B cell (primary cell): Measurements from ENCODE around the gene DGKB.

Source experiments
- EZH2 ChIP-seq: IDR thresholded peaks from 2 replicates; pipeline ENCODE4 v1.6.1; 2012; ENCODE audit warnings: borderline replicate concordance, low read depth, mild to moderate bottlenecking, moderate library complexity, low read length; ENCODE audit not compliant: insufficient read depth, poor library complexity, severe bottlenecking
- TF ChIP-seq, protein P1 (sequence below): fragments of 200-600 bp; IDR thresholded peaks from one replicate; pipeline ENCODE4 v1.8.0; 2022; ENCODE audit warnings: antibody characterized with exemption, mild to moderate bottlenecking

- TF ChIP-seq, protein P1, sequence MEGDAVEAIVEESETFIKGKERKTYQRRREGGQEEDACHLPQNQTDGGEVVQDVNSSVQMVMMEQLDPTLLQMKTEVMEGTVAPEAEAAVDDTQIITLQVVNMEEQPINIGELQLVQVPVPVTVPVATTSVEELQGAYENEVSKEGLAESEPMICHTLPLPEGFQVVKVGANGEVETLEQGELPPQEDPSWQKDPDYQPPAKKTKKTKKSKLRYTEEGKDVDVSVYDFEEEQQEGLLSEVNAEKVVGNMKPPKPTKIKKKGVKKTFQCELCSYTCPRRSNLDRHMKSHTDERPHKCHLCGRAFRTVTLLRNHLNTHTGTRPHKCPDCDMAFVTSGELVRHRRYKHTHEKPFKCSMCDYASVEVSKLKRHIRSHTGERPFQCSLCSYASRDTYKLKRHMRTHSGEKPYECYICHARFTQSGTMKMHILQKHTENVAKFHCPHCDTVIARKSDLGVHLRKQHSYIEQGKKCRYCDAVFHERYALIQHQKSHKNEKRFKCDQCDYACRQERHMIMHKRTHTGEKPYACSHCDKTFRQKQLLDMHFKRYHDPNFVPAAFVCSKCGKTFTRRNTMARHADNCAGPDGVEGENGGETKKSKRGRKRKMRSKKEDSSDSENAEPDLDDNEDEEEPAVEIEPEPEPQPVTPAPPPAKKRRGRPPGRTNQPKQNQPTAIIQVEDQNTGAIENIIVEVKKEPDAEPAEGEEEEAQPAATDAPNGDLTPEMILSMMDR: no peak
- TF ChIP-seq EZH2: no peak
Measured at GRCh38 chr7:14739841-14740185, 162.7 kb downstream of the DGKB start.
